Erythroblast (primary cell): ENCODE results near the gene RRP8.

Experiments used
- GATA1 ChIP-seq: IDR thresholded peaks from 2 replicates; pipeline ENCODE4 v1.6.1; 2011; ENCODE audit warnings: low read depth, mild to moderate bottlenecking, control low read depth, low read length, moderate library complexity
- POLR2A ChIP-seq: IDR thresholded peaks from 2 replicates; pipeline ENCODE4 v1.6.1; 2011; ENCODE audit warnings: mild to moderate bottlenecking, low read length

DNA sequence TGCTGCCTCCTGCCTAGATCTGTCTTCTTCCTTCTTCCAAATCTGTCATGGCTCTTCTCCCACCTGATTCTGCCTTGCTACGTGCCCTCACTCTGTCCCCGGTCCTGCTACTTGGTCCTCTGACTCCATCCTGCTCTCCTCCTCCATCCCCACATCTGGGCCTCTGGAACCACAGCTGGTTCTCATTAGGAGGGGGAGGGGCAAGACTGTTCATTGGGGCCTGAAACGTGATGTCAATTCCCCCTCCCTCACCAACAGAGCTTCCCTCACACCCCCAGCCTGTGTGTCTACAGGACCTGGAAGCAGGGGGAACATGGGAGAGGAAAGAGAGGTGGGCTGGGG, 43.1 kb upstream of the RRP8 start:
- TF ChIP-seq POLR2A = no peak
- TF ChIP-seq GATA1 = no peak
